Middle frontal gyrus (tissue), 1 donor: Measurements from ENCODE around the gene EFCAB8.
A peak's percentile ranks its signal among the peaks of the same experiment; 100 is the strongest.
"Not testable (repeated sequence)": the region's sequence is repeated elsewhere in the genome, so short reads cannot be mapped to it uniquely, and the experiment has no call there.

Source experiments
- DNase-seq: peaks from one replicate; pipeline ENCODE4 v3.0.0-alpha.2; 2015; ENCODE audit warnings: low spot score; ENCODE audit errors: extremely low spot score

EFCAB8 gene

GRCh38 chr20:32888636-32889035 is 29.9 kb downstream of the EFCAB8 start:
- no peak for DNase-seq

- no peak for DNase-seq
These were observed 30.6 kb downstream of the EFCAB8 start for GRCh38 chr20:32889281-32889680.

GRCh38 chr20:32891491-32891890 is 32.8 kb downstream of the EFCAB8 start:
- DNase-seq, result no peak

DNA sequence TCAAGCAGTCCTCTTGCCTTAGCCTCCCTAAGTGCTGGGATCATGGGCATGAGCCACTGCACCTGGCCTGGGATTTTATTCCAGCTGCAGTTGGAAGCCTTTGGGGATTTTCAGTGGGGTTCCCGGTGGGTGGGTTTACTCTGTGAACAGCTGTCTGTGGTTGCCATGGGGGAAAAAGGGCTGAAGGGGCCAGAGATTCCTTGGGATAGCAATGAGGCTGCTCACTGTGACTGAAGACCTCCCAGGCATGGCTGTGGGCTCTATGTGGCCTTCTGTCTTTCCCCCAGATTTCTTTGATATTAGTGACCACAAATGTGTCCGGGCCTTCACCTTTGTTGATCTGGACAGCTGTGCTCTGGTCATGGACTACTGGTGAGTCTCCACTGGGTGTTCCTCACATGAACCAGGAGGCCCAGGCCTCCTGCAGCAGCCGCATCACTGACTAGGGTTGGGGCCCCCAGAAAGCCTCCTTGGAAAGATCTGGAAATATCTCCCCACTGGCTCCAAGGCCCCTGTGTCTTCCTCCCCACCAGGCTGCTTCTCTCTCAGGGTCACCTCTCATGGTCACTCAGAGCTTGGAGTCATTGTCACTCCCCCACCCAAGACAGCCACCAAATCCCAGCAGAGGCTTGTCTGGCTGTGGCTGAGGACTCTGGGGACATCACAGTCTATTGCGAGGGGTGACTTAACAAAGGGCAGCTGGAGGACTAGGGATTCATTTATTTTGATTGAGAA is 33.4 kb downstream of the EFCAB8 start:
- no peak for DNase-seq

- DNase-seq, result no peak
These were observed 34.7 kb downstream of the EFCAB8 start for GRCh38 chr20:32893263-32894025.

GRCh38 chr20:32894026-32894483 is 35.3 kb downstream of the EFCAB8 start:
- no peak for DNase-seq

DNA sequence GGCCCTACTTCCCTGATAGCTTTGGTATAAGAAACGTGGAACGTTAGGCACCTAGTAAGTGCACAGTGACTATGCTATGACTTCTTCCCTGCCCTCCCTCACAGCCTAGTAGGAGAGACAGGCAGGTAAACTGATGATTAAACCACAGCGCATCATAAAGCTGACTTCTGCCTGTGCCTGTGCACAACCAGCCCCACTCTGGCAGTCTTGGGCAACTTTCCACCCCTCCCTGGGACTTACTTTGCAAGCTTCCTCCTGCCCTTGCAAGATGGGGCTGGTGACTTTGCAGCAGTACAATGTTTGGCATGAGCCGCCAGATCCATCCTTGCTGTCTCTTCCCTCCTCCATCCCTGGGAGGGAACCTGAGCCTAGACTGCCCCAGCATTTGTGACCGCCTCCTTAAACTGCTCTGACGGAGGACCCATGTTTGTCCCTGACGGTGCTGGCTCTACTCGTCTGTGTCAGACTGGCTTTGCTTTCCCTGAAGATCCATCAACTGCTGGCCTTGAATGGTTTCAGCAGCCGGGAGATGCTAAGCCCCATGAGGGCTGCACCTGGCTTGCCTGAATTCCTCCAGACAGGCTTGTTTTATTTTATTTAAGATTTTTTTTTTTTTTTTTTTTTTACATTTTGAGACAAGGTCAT is 36.1 kb downstream of the EFCAB8 start:
- no peak for DNase-seq

DNA sequence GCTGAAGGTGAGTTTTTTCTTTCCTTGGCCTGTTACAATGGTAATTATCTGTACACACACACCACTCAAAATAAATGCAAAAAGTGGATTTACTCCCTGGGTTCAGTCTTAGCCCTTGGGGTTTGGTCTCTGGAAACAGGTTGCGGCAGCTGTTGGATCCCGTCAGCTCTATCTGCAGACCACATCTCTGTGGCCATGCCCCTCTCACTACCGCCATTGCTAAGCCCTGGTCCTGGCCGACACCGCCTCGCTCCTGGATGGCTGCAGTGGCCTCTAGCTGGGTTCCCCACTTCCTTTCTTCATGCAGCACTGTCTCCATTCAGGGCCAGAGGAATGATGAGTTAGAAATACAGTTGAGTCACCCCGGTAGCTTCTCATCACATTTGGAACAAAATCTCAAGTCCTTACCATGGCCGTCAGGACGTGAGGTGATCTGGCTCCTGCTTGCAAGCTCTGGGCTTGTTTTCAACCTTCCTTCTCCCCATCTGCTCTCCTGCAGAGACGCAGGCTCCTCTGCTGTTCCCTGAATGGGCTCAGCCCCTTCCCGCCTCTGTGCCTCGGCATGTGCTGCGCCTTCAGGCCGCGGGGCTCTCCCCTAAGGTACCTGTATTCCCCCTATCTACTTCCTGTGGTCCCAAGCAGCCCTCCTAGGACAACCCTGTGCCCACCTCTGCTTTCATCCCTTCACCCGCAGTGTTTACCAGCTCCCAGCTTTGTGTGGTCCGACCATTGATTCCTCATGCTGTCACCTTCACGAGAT is 38.0 kb downstream of the EFCAB8 start:
- DNase-seq, result no peak

GRCh38 chr20:32898729-32899128 is 40.0 kb downstream of the EFCAB8 start:
- no peak for DNase-seq

DNA sequence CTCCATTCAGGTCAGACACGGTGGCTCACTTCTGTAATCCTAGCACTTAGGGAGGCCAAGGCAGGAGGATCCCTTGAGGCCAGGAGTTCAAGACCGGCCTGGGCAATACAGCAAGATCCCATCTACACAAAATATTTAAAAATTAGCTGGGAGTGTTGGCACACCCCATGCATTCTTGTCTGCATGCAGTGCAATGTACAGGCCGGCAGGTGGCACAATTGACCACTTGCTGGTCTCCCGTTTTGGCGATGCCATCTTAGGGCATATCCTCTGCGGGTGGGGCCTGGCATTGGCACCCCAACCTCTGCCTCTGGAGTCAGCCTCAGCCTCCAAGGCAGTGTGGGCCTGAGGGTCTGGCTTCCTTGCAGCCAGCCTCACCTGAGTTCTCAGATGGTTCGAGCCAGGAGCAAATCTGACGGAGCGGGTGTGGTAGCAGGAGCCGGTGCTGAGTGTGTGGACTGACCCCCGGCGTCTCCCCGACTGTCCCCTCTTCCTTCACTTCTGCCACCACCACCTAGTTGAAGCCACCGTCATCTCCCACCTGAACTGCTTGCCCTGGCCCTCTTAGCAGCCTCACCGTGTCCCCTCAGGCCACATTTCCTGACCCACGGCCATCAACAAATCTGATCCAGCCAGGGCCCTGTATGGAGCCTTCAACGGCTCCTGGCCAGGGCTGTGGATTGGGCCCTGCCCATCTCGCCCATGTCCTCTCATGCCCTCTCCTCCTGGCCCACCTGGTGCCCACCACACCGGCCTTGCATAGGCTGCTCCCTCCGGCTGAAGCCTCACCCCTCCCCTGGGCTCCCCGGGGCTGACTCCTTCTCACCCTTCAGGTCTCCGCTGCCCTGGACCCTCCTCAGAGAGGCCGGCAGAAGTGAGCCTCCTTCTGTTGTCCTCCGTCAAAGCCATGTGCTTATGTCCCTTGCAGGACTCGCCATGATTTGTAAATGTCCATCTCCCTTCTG is 44.0 kb downstream of the EFCAB8 start:
- DNase-seq, result peak; percentile 45

DNA sequence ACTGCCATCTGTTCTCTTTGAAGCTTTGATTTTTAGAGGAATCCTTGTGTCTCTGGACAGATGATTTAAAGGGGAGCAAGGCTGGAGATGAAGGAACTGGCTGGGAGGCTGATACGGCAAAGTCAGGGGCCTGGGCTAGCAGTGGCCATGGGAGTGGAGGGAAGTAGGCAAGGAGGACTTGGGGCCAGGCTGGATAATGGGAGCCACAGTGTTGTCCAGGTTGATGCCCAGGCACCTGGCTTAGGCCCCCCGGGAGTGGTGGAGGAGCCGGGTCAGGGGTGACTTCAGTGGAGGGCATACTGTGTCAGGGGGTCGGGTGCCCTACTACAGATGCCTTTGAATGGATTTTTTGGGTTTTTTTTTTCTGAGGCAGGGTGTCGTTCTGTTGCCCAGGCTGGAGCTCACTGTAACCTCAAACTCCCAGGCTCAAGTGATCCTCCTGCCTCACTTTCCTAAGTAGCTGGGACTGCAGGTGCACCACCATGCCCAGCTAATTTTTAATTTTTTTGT is 45.0 kb downstream of the EFCAB8 start:
- no peak for DNase-seq

GRCh38 chr20:32904678-32905077 is 46.0 kb downstream of the EFCAB8 start:
- DNase-seq, result not testable (repeated sequence)

GRCh38 chr20:32906200-32906599 is 47.5 kb downstream of the EFCAB8 start:
- DNase-seq, result no peak

DNA sequence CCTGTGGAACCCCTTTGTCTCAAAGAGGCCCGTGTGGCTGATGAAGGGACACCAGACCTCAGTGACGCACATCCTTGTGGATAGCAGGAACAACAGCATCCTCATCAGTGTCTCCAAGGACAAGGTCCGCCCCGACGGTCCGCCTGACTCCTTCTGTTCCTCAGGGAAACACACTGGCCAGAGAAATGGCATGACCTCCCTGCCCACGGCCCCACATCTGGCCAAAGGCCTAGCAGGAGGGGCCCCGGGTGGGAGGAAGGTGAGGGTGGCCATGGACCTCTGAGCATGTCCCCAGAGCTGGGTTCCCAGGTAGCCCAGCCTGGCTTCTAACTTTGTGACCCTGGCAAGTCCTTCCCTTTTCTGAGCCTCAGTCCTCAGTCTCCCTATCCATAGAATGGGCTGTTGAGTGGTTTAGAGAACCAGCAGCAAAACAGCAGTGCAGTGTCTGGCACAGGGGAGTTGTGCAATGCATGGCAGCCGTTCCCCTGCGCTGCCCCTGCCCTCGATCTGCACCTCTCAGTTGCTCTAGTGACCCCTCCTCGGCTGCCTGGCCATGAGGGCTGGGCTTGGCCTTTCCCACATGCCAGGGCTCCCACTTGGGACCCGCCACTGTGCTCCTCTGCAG is 48.3 kb downstream of the EFCAB8 start:
- DNase-seq, result no peak

- no peak for DNase-seq
These were observed 49.2 kb downstream of the EFCAB8 start for GRCh38 chr20:32907886-32908285.

- no peak for DNase-seq
These were observed 49.9 kb downstream of the EFCAB8 start for GRCh38 chr20:32908334-32909292.

- no peak for DNase-seq
These were observed 50.7 kb downstream of the EFCAB8 start for GRCh38 chr20:32909451-32909850.

DNA sequence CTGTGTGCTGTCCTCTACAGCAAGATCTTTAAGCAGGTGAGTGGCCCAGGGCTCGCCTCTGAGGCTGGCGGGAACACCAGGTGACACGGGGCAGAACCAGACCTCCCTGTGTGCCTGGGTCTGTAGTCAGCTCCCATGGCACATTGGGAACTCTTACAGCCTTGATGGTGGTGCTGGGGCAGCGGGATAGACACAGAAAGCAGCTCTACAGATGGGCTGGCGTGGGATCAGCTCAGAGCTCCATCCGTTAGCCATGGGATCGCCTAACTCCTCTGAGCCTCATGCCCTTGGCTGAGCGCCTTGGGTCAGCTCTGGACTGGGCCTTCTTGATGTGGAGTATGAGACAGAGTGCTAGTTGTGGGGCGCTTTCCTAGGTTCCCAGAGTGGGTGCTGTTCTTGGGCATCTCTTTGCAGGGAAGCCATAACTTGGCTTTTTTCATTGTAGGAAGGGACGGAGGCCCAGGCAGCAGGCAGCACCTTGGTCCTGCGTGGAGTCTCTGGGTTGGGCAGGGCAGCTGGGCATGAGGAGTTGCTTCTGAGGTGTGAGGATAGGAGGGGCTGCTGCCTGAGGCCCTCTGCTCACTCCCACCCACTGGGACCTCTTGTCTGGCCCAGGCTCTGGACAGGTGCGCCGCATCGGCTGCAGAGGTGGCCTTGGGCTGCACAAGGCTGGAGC is 51.3 kb downstream of the EFCAB8 start:
- DNase-seq, result no peak
